CD14-positive monocyte (primary cell): Measurements from ENCODE around the gene HHIP. TPM values are rescaled to one million over a fixed set of nuclear protein-coding genes. Genes with fewer than 3 reads are reported as not detected.

ENCODE experiments used
- DNase-seq, 3 donors: peaks; one replicate each; pipeline ENCODE4 v3.0.0-alpha.2; 2011 to 2022
- H2AFZ ChIP-seq: 2 replicates; pipeline ENCODE4 v1.6.0; 2012; ENCODE audit warnings: mild to moderate bottlenecking, low read depth, low read length, inconsistent platforms; ENCODE audit not compliant: insufficient read depth, poor library complexity, severe bottlenecking
- H3K27ac ChIP-seq, 2 donors: 1 replicate in 1 of 2; 2 replicates in 1 of 2; pipeline ENCODE4 v1.5.1; 2012 to 2013; ENCODE audit warnings: low read length in 2 of 2, control low read depth in 1 of 2, inconsistent platforms in 1 of 2, low read depth in 1 of 2, mild to moderate bottlenecking in 1 of 2
- H3K27me3 ChIP-seq, 2 donors: one replicate each; pipeline versions ENCODE4 v1.6.0 to v1.6.1; 2011 to 2013; ENCODE audit warnings: low read length in 2 of 2; ENCODE audit not compliant: control insufficient read depth in 2 of 2, insufficient read depth in 2 of 2
- H3K36me3 ChIP-seq, 2 donors: replicated peaks in 1 of 2; 1 replicate in 1 of 2; 2 replicates in 1 of 2; pipeline versions ENCODE4 v1.5.1 to v1.6.1; 2012 to 2013; ENCODE audit warnings: low read length in 2 of 2, control low read depth in 1 of 2, inconsistent platforms in 1 of 2, mild to moderate bottlenecking in 1 of 2; ENCODE audit not compliant: insufficient read depth in 2 of 2, control insufficient read depth in 1 of 2
- H3K4me1 ChIP-seq, 2 donors: 1 replicate in 1 of 2; 2 replicates in 1 of 2; pipeline versions ENCODE4 v1.5.1 to v1.6.1; 2012 to 2013; ENCODE audit warnings: low read length in 2 of 2, control low read depth in 1 of 2, inconsistent platforms in 1 of 2, mild to moderate bottlenecking in 1 of 2, moderate library complexity in 1 of 2; ENCODE audit not compliant: insufficient read depth in 2 of 2, control insufficient read depth in 1 of 2
- H3K4me2 ChIP-seq: replicated peaks from 2 replicates; pipeline ENCODE3; 2012; ENCODE audit warnings: low read length, moderate library complexity, mild to moderate bottlenecking; ENCODE audit not compliant: poor library complexity, severe bottlenecking; ENCODE audit errors: extremely low read depth
- H3K4me3 ChIP-seq, 3 experiments: fragments of 200-600 bp in 1 of 3; sonication (generic) in 1 of 3; replicated peaks in 1 of 3; 1 replicate in 2 of 3; 2 replicates in 1 of 3; pipeline ENCODE4 v1.5.1; 2011 to 2013; ENCODE audit warnings: low read length in 3 of 3, mild to moderate bottlenecking in 3 of 3, control low read depth in 2 of 3, low read depth in 2 of 3, inconsistent platforms in 1 of 3, moderate library complexity in 1 of 3
- H3K79me2 ChIP-seq: 2 replicates; pipeline ENCODE4 v1.6.0; 2012; ENCODE audit warnings: mild to moderate bottlenecking, control low read depth, inconsistent platforms, low read length, moderate library complexity; ENCODE audit not compliant: insufficient read depth
- H3K9ac ChIP-seq: 2 replicates; pipeline ENCODE4 v1.6.0; 2017; ENCODE audit warnings: low read length, mild to moderate bottlenecking; ENCODE audit not compliant: insufficient read depth, poor library complexity, severe bottlenecking
- H3K9me3 ChIP-seq, 2 donors: replicated peaks in 1 of 2; 1 replicate in 1 of 2; 2 replicates in 1 of 2; pipeline versions ENCODE4 v1.5.1 to v1.6.1; 2012 to 2013; ENCODE audit warnings: low read length in 2 of 2, control low read depth in 1 of 2; ENCODE audit not compliant: control insufficient read depth in 1 of 2, insufficient read depth in 1 of 2
- H4K20me1 ChIP-seq: 2 replicates; pipeline ENCODE4 v1.6.0; 2012; ENCODE audit warnings: mild to moderate bottlenecking, low read length, control low read depth, moderate library complexity; ENCODE audit not compliant: insufficient read depth
- H3K27ac Mint-ChIP-seq, 7 donors: one replicate each; pipeline ENCODE4 v1.8.0; 2020; ENCODE audit warnings: mild to moderate bottlenecking in 7 of 7, mixed read lengths in 7 of 7, moderate library complexity in 6 of 7, inconsistent platforms in 2 of 7
- H3K27me3 Mint-ChIP-seq, 3 donors: one replicate each; pipeline ENCODE4 v1.8.0; 2021 to 2022; ENCODE audit warnings: low read depth in 3 of 3, mild to moderate bottlenecking in 3 of 3, mixed read lengths in 3 of 3, moderate library complexity in 3 of 3, inconsistent platforms in 1 of 3
- H3K36me3 Mint-ChIP-seq, 2 donors: one replicate each; pipeline ENCODE4 v1.8.0; 2020; ENCODE audit warnings: mixed read lengths in 2 of 2, inconsistent platforms in 1 of 2, mild to moderate bottlenecking in 1 of 2
- H3K4me1 Mint-ChIP-seq: one replicate; pipeline ENCODE4 v1.8.0; 2020; ENCODE audit warnings: mild to moderate bottlenecking, mixed read lengths
- H3K4me3 Mint-ChIP-seq, 2 donors: one replicate each; pipeline ENCODE4 v1.8.0; 2020; ENCODE audit warnings: mild to moderate bottlenecking in 2 of 2, mixed read lengths in 2 of 2, moderate library complexity in 1 of 2
- H3K9me3 Mint-ChIP-seq, 7 donors: one replicate each; pipeline ENCODE4 v1.8.0; 2020 to 2022; ENCODE audit warnings: mixed read lengths in 7 of 7, mild to moderate bottlenecking in 6 of 7, moderate library complexity in 6 of 7, inconsistent platforms in 2 of 7
- CTCF ChIP-seq: fragments of 200-600 bp; IDR thresholded peaks from one replicate; pipeline ENCODE4 v1.8.0; 2022; ENCODE audit warnings: antibody characterized with exemption, mild to moderate bottlenecking
- WGBS: methylation state at CpG from one replicate; pipeline ENCODE4 v1.1.5; 2013; ENCODE audit warnings: missing lambda C conversion rate; ENCODE audit not compliant: insufficient coverage; 5-methylcytosine and 5-hydroxymethylcytosine counted together
- intact Hi-C, 2 donors: fragments of 100-400 bp; cut with micrococcal nuclease; formaldehyde crosslinking; loops; one replicate each; pipeline versions ENCODE4 v1.15.0 to v1.15.1; 2023
- polyA plus RNA-seq, 3 donors: library from polyadenylated mRNA; depleted of rRNA in 1 of 3; unstranded in 2 of 3; stranded (reverse) in 1 of 3; fragments of 300-500 nt in 2 of 3; fragments of >200 nt in 1 of 3; fragmentation: Illumina TruSeq in 2 of 3; gene quantifications; 1 replicate in 2 of 3; 2 replicates in 1 of 3; pipeline ENCODE4 v1.2.3, GENCODE V29; 2012 to 2021

The HHIP gene
- polyA plus RNA-seq, 3 donors = not detected

GRCh38 chr4:144718958-144719512, 73.1 kb downstream of the HHIP start:
- H3K4me3 ChIP-seq = no peak overlapping the region
- H3K9me3 ChIP-seq = no peaks in the 10 kb centered on the region
- H3K9ac ChIP-seq = no peak overlapping the region
- H4K20me1 ChIP-seq = no peaks in the 10 kb centered on the region
- peaks cover 0 to 2% (median 0%) of the 10 kb centered on the region in 3 donors for H3K27me3 Mint-ChIP-seq
- no peaks in the 10 kb centered on the region for H3K36me3 Mint-ChIP-seq
- intact Hi-C loops = no loop called here
- H3K9me3 Mint-ChIP-seq = no peaks in the 10 kb centered on the region
- H3K79me2 ChIP-seq = no peaks in the 10 kb centered on the region
- DNase-seq = no peak
- no peaks in the 10 kb centered on the region for H3K27me3 ChIP-seq
- no peak for TF ChIP-seq CTCF
- H3K4me1 ChIP-seq = no peaks in the 10 kb centered on the region
- no peaks in the 10 kb centered on the region for H3K36me3 ChIP-seq
- peaks cover 5% of the 10 kb centered on the region for H3K4me1 Mint-ChIP-seq
- H3K4me3 Mint-ChIP-seq = no peak overlapping the region
- H2AFZ ChIP-seq = no peak overlapping the region
- no peak overlapping the region for H3K27ac Mint-ChIP-seq
- H3K4me2 ChIP-seq = no peak overlapping the region
- H3K27ac ChIP-seq = no peak overlapping the region
- 83% methylated on average over 4 of the region's 4 CpGs for WGBS

GRCh38 chr4:144720491-144720890, 74.5 kb downstream of the HHIP start:
- H3K27me3 Mint-ChIP-seq = peaks cover 0 to 2% (median 0%) of the 10 kb centered on the region in 3 donors
- no CpG with 5 or more reads among the region's 3 CpGs for WGBS

More at GRCh38 chr4:144720491-144720890, 74.5 kb downstream of the HHIP start:
- Histone ChIP-seq H3K36me3 (no peaks in the 10 kb centered on the region), H3K4me3 (no peak overlapping the region), H3K9me3 (no peaks in the 10 kb centered on the region), H3K27ac (no peak overlapping the region), H3K27me3 (no peaks in the 10 kb centered on the region), H4K20me1 (no peaks in the 10 kb centered on the region), H3K4me2 (no peak overlapping the region), H3K4me1 (no peaks in the 10 kb centered on the region), H3K9ac (no peak overlapping the region), H3K79me2 (no peaks in the 10 kb centered on the region), H2AFZ (no peak overlapping the region)
- H3K4me1 Mint-ChIP-seq = no peaks in the 10 kb centered on the region
- H3K27ac Mint-ChIP-seq = no peak overlapping the region
- DNase-seq = no peak
- no peak for TF ChIP-seq CTCF
- H3K36me3 Mint-ChIP-seq = no peaks in the 10 kb centered on the region
- intact Hi-C loops = no loop called here
- no peaks in the 10 kb centered on the region for H3K9me3 Mint-ChIP-seq
- H3K4me3 Mint-ChIP-seq = no peak overlapping the region
